PC-9 (cell line): ENCODE measurements around the gene SMYD2. TPM values are rescaled to one million over a fixed set of nuclear protein-coding genes. Genes with fewer than 3 reads are reported as not detected.
A peak's percentile ranks its signal among the peaks of the same experiment; 100 is the strongest.

Source experiments
- BruUV-seq: library from RNA; stranded (reverse); fragments of 400-500 nt; replicated peaks from 2 replicates; lab custom pipeline; 2021; lab: Mats Ljungman, UMichigan
- CTCF ChIA-PET: fragments of 300-600 bp; sonication (Branson Sonifier 250); formaldehyde crosslinking; loops from one replicate; lab custom pipeline; 2022; ENCODE audit warnings: antibody characterized with exemption; lab: Charles Lee
- POLR2A ChIA-PET: fragments of 300-600 bp; sonication (Branson Sonifier 250); formaldehyde crosslinking; loops from one replicate; lab custom pipeline; 2022; ENCODE audit warnings: antibody characterized with exemption; ENCODE audit not compliant: unreplicated experiment; lab: Charles Lee
- DNase-seq, 2 experiments: peaks; one replicate each; pipeline versions ENCODE4 v3.0.0 to v3.0.0-alpha.2; 2015 to 2022; ENCODE audit warnings: mixed read lengths in 1 of 2
- H2AFZ ChIP-seq: fragments of 200-600 bp; sonication (generic); 2 replicates; pipeline ENCODE4 v1.8.1; 2017; ENCODE audit warnings: antibody characterized with exemption
- H3F3A ChIP-seq: fragments of 200-600 bp; sonication (generic); 2 replicates; pipeline ENCODE4 v1.8.1; 2017; ENCODE audit warnings: antibody characterized with exemption, mild to moderate bottlenecking, low read depth; ENCODE audit not compliant: insufficient read depth
- H3K27ac ChIP-seq: fragments of 200-600 bp; sonication (generic); 2 replicates; pipeline ENCODE4 v1.6.1; 2016; ENCODE audit warnings: mixed run types
- H3K27me3 ChIP-seq: fragments of 200-600 bp; sonication (generic); 2 replicates; pipeline ENCODE4 v1.6.1; 2016; ENCODE audit warnings: low read depth, mixed run types; ENCODE audit not compliant: insufficient read depth
- H3K36me3 ChIP-seq: fragments of 200-600 bp; sonication (generic); 2 replicates; pipeline ENCODE4 v1.6.1; 2016; ENCODE audit warnings: low read depth, mixed run types
- H3K4me1 ChIP-seq: fragments of 200-600 bp; sonication (generic); replicated peaks from 2 replicates; pipeline ENCODE4 v1.6.1; 2016; ENCODE audit warnings: mixed run types; ENCODE audit not compliant: insufficient read depth
- H3K4me2 ChIP-seq: fragments of 200-600 bp; sonication (generic); 2 replicates; pipeline ENCODE4 v1.6.1; 2017; ENCODE audit warnings: mixed run types
- H3K4me3 ChIP-seq: fragments of 200-600 bp; sonication (generic); 2 replicates; pipeline ENCODE4 v1.6.1; 2016; ENCODE audit warnings: mixed run types
- H3K79me2 ChIP-seq: fragments of 200-600 bp; sonication (generic); 2 replicates; pipeline ENCODE4 v1.6.1; 2017; ENCODE audit warnings: low read depth, mixed run types
- H3K9me2 ChIP-seq: fragments of 200-600 bp; sonication (generic); 2 replicates; pipeline ENCODE4 v1.8.1; 2017; ENCODE audit warnings: mild to moderate bottlenecking; ENCODE audit not compliant: insufficient read depth
- H3K9me3 ChIP-seq: fragments of 200-600 bp; sonication (generic); 2 replicates; pipeline ENCODE4 v1.8.1; 2016; ENCODE audit warnings: low read depth; ENCODE audit not compliant: insufficient read depth
- H4K20me1 ChIP-seq: fragments of 200-600 bp; sonication (generic); 2 replicates; pipeline ENCODE4 v1.8.1; 2017; ENCODE audit not compliant: insufficient read depth
- EZH2 ChIP-seq: fragments of 200-600 bp; sonication (generic); IDR thresholded peaks from 2 replicates; pipeline ENCODE4 v1.8.0; 2017; ENCODE audit warnings: antibody characterized with exemption, low read depth
- intact Hi-C: fragments of 100-400 bp; cut with micrococcal nuclease; formaldehyde crosslinking; loops from one replicate; pipeline ENCODE4 v1.10.0; 2022; ENCODE audit not compliant: unreplicated experiment
- total RNA-seq: library from RNA; stranded (reverse); gene quantifications from 2 replicates; pipeline ENCODE4 v1.2.3, GENCODE V29; 2021
- TF ChIP-seq, protein P1 (sequence below): fragments of 200-600 bp; sonication (generic); conservative IDR thresholded peaks from 2 replicates; pipeline ENCODE4 v1.6.1; 2017; ENCODE audit warnings: mixed run types, antibody characterized with exemption, mild to moderate bottlenecking, moderate library complexity

The SMYD2 gene
- total RNA-seq, 1 experiment from 2014 or later: 36.4 TPM

GRCh38 chr1:214319938-214320337, 39.0 kb downstream of the SMYD2 start:
- Histone ChIP-seq H2AFZ (no peak overlapping the region), H3K4me3 (no peak overlapping the region), H3F3A (no peaks in the 10 kb centered on the region), H3K4me1 (no peaks in the 10 kb centered on the region), H3K9me3 (no peaks in the 10 kb centered on the region), H3K27me3 (no peaks in the 10 kb centered on the region), H3K9me2 (no peaks in the 10 kb centered on the region), H3K4me2 (no peak overlapping the region), H3K36me3 (0 out of 2 replicates have a peak, but pooled peaks cover 8% of the 10 kb centered on the region), H3K27ac (no peak overlapping the region), H3K79me2 (no peaks in the 10 kb centered on the region), H4K20me1 (no peaks in the 10 kb centered on the region)
- TF ChIP-seq, protein P1, sequence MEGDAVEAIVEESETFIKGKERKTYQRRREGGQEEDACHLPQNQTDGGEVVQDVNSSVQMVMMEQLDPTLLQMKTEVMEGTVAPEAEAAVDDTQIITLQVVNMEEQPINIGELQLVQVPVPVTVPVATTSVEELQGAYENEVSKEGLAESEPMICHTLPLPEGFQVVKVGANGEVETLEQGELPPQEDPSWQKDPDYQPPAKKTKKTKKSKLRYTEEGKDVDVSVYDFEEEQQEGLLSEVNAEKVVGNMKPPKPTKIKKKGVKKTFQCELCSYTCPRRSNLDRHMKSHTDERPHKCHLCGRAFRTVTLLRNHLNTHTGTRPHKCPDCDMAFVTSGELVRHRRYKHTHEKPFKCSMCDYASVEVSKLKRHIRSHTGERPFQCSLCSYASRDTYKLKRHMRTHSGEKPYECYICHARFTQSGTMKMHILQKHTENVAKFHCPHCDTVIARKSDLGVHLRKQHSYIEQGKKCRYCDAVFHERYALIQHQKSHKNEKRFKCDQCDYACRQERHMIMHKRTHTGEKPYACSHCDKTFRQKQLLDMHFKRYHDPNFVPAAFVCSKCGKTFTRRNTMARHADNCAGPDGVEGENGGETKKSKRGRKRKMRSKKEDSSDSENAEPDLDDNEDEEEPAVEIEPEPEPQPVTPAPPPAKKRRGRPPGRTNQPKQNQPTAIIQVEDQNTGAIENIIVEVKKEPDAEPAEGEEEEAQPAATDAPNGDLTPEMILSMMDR: peak; percentile 47
- no peak for TF ChIP-seq EZH2
- ChIA-PET CTCF (no interaction called here), POLR2A (no interaction called here)
- no TSS peak for BruUV-seq
- DNase-seq: no peak
- intact Hi-C loops: loop anchor here (5.0 to 10.0 kb wide), 2 partner anchors 38 to 1075 kb away; partner anchors contain the start of gene SMYD2

DNA sequence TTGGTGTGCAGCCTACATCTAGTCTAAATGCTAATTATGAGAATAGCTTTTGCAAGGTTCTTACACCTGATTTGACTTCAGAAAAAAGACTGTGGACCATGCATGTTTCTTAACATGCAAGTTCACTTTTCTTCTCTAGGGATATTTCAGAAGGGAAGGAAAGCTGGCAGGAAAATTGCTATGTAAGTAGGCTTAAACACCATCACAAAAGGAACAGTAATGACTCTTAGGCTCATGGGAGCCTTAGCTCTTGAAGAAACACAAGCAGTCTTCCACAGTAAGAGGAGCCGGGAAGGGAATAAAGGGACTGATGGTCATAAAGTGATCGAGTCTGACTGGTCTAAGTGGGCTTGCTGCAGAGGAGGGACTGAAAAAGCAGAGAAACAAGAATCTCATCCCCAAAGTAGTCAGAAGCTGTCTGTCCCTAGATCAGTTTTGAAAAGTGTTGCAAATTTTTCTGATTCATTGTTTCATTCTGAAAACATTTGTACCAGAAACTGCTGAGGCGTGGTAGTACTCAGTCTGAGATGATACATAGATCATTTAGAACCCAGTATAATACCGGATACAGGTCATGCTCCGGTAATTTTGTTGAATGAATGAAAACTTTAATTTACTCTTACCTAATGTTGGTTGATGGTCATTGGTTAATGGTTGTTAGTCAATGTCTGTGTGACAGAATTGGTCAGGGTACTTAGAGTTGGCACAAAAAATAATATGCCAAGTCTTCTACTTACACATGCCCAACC, 40.9 kb downstream of the SMYD2 start:
- Histone ChIP-seq H3K9me2 (no peaks in the 10 kb centered on the region), H3K79me2 (no peaks in the 10 kb centered on the region), H3K4me1 (peaks cover 7% of the 10 kb centered on the region; the same call in 1 of the 2 replicates), H3K36me3 (0 out of 2 replicates have a peak, but pooled peaks cover 8% of the 10 kb centered on the region), H4K20me1 (no peaks in the 10 kb centered on the region), H3F3A (0 out of 2 replicates have a peak, but pooled peaks cover 3% of the 10 kb centered on the region), H3K9me3 (no peaks in the 10 kb centered on the region), H3K27me3 (no peaks in the 10 kb centered on the region), H3K27ac (no peak overlapping the region), H3K4me2 (no peak overlapping the region), H3K4me3 (no peak overlapping the region), H2AFZ (no peak overlapping the region)
- ChIA-PET CTCF (no interaction called here), POLR2A (no interaction called here)
- DNase-seq: no peak
- intact Hi-C loops: loop anchor here (10.0 kb wide), 1 partner anchor 1077 kb away; no protein-coding TSS in a partner anchor
- BruUV-seq: no TSS peak
- TF ChIP-seq, protein P1: no peak
- TF ChIP-seq EZH2: no peak

DNA sequence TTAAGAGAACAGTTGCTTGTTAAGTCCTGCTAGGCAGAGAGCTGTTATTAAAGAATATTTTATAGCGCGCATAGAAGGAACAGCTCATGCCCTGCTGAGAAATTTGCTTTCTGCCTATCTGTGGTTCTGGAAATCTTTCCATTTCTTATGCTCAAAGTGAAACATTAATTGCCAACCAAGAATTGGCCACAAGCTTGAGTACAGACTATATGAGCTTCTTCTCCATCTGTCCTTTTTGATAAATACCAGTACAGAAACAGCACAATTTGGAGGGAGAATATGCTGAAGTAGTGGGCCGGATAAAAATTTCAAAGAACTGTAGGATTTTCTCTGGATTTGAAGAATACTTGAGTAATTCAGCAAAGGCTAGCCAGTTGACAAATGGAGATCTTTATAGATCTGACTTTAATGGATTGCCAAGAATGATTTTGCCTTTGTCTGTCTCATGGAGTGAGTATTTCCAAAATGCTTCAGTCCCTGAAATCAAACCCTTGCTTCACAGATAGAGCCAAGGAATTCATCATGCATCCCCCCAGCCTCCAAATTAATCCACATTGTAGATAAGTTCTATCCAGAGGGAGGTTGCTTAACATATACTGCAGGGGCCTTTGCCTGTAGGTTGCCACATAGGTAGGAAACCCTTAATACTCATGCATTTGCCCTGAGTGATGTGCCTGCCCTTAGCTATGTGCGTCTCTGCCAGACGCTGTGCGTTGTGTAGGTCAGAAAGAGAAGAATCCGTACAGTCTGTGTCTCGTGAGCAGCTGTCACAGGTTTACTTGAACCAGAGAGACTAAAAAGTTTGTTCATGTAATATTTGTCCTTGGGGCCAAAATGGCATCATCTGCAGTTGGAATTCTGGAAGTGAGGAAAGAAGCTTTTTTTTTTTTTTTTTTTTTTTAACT, 44.2 kb downstream of the SMYD2 start:
- TF ChIP-seq EZH2: no peak
- TF ChIP-seq, protein P1: no peak
- Histone ChIP-seq H2AFZ (no peak overlapping the region), H3K4me3 (no peak overlapping the region), H3K27me3 (no peaks in the 10 kb centered on the region), H3K36me3 (0 out of 2 replicates have a peak, but pooled peaks cover 6% of the 10 kb centered on the region), H3K4me2 (no peak overlapping the region), H3K9me3 (no peaks in the 10 kb centered on the region), H3F3A (peaks cover 16% of the 10 kb centered on the region; the same call in 1 of the 2 replicates), H4K20me1 (no peaks in the 10 kb centered on the region), H3K4me1 (peaks cover 15% of the 10 kb centered on the region; the same call in 1 of the 2 replicates), H3K9me2 (no peaks in the 10 kb centered on the region), H3K27ac (no peak overlapping the region), H3K79me2 (no peaks in the 10 kb centered on the region)
- POLR2A ChIA-PET: no interaction called here
- no peak for DNase-seq
- BruUV-seq: no TSS peak
- CTCF ChIA-PET: interaction anchor here (0.6 kb wide), 2 partner anchors 24 to 227 kb away, joined by 3 read pairs; no protein-coding TSS in a partner anchor
- intact Hi-C loops: loop anchor here (5.0 to 10.0 kb wide), 3 partner anchors 763 to 1203 kb away; no protein-coding TSS in a partner anchor
